AG04450 (cell line): ENCODE data around the gene FBXL17. TPM values are rescaled to one million over a fixed set of nuclear protein-coding genes. Genes with fewer than 3 reads are reported as not detected.

Source experiments
- CTCF ChIA-PET: fragments of 300-600, 350-600 bp; formaldehyde crosslinking; extraction: SDS; loops from one replicate; lab custom pipeline; 2022; ENCODE audit warnings: antibody characterized with exemption, inconsistent platforms; lab: Charles Lee
- POLR2A ChIA-PET: fragments of 350-600 bp; formaldehyde crosslinking; extraction: SDS; loops from one replicate; lab custom pipeline; 2021; ENCODE audit warnings: antibody characterized with exemption, inconsistent platforms; lab: Yijun Ruan, JAX
- DNase-seq: peaks from one replicate; pipeline ENCODE4 v3.0.0-alpha.2; 2011; ENCODE audit warnings: low read depth, low spot score
- H3K27ac ChIP-seq: one replicate; pipeline ENCODE4 v1.5.1; 2012; ENCODE audit warnings: low read depth, low read length, control low read depth
- H3K27me3 ChIP-seq: one replicate; pipeline ENCODE4 v1.6.0; 2012; ENCODE audit warnings: low read length; ENCODE audit not compliant: control insufficient read depth, insufficient read depth
- H3K4me3 ChIP-seq: 2 replicates; pipeline ENCODE4 v1.5.1; 2011; ENCODE audit warnings: mild to moderate bottlenecking, low read depth, low read length, control low read depth
- H3K9me3 ChIP-seq: 2 replicates; pipeline ENCODE4 v1.5.1; 2012; ENCODE audit warnings: low read length; ENCODE audit not compliant: control insufficient read depth, insufficient read depth
- polyA plus RNA-seq: library from polyadenylated mRNA; depleted of rRNA; stranded (reverse); fragments of >200 nt; gene quantifications from 2 replicates; pipeline ENCODE4 v1.2.3, GENCODE V29; 2011
- TF ChIP-seq, protein P1 (sequence below): IDR thresholded peaks from 2 replicates; pipeline ENCODE4 v1.5.1; 2011; ENCODE audit warnings: low read depth, low read length, control low read depth, inconsistent platforms

The FBXL17 gene
- polyA plus RNA-seq, 1 experiment, result 9.4 TPM

DNA sequence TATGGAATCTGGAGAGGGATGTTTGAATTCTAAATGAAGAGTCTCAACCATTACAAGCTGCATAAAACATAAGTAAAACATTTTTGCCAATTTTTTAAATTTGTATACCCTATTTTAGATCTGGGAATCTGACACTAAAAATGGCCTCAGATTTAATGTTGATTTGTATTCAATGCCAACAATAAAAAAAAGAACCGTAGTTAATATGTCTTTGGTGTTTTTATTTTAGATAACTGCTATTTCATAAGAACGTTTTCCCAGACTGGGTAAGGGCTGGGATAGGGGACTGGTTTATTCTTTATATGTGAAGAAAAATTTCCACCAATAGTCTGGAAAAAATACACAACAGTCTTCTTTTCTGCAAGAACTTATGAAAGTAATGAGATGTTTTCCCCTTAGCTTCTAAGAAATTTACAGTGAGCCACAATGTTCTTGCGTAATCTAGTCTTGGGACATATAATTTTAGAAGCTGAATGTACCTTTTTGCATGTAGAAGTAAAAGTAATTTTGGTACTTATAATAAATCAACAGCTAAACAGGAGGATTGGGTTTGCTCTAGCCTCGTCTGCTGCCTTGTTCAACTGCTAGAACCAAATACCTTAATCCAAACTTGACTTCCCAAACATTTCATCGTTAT is 466.6 kb downstream of the FBXL17 start:
- TF ChIP-seq, protein P1, sequence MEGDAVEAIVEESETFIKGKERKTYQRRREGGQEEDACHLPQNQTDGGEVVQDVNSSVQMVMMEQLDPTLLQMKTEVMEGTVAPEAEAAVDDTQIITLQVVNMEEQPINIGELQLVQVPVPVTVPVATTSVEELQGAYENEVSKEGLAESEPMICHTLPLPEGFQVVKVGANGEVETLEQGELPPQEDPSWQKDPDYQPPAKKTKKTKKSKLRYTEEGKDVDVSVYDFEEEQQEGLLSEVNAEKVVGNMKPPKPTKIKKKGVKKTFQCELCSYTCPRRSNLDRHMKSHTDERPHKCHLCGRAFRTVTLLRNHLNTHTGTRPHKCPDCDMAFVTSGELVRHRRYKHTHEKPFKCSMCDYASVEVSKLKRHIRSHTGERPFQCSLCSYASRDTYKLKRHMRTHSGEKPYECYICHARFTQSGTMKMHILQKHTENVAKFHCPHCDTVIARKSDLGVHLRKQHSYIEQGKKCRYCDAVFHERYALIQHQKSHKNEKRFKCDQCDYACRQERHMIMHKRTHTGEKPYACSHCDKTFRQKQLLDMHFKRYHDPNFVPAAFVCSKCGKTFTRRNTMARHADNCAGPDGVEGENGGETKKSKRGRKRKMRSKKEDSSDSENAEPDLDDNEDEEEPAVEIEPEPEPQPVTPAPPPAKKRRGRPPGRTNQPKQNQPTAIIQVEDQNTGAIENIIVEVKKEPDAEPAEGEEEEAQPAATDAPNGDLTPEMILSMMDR, result no peak

GRCh38 chr5:107913494-107913893 is 468.4 kb downstream of the FBXL17 start:
- H3K27me3 ChIP-seq, result no peaks in the 10 kb centered on the region
- H3K27ac ChIP-seq, result no peak overlapping the region
- H3K9me3 ChIP-seq, result no peaks in the 10 kb centered on the region
- no peak overlapping the region for H3K4me3 ChIP-seq
- CTCF ChIA-PET, result interaction anchor here (0.8 kb wide), 1 partner anchor 180 kb away, joined by 4 read pairs; no protein-coding TSS in a partner anchor
- POLR2A ChIA-PET, result no interaction called here
- TF ChIP-seq, protein P1, result no peak
- no peak for DNase-seq

More for the DNA sequence above, 466.6 kb downstream of the FBXL17 start:
- DNase-seq, result no peak
- Histone ChIP-seq H3K27ac (no peak overlapping the region), H3K27me3 (no peaks in the 10 kb centered on the region), H3K4me3 (no peak overlapping the region), H3K9me3 (no peaks in the 10 kb centered on the region)
- CTCF ChIA-PET, result no interaction called here
- POLR2A ChIA-PET, result no interaction called here

DNA sequence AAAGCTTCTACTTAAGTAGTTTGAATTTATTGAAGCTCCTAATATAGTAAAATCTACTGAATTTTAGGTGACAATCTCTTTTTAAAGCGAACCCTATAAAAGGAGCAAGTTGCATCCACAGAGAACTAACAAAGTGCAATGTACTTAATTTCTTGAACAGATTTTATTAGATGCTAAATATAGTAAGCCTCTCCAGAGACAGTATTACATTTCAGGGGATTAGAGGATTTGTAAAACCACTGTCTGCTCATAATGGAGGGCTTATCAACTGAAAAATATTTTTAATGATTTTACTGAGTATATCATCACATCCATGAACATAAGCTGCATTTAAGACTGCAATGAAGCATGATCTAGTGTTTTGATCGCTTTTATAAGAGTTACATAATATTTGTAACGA is 481.2 kb downstream of the FBXL17 start:
- no peaks in the 10 kb centered on the region for H3K9me3 ChIP-seq
- H3K27me3 ChIP-seq, result no peaks in the 10 kb centered on the region
- CTCF ChIA-PET, result no interaction called here
- POLR2A ChIA-PET, result no interaction called here
- DNase-seq, result no peak
- TF ChIP-seq, protein P1, result no peak
- no peak overlapping the region for H3K4me3 ChIP-seq
- H3K27ac ChIP-seq, result no peak overlapping the region

GRCh38 chr5:107894361-107894760 is 487.5 kb downstream of the FBXL17 start:
- CTCF ChIA-PET, result interaction anchor here (1.0 to 1.5 kb wide), 3 partner anchors 24 to 366 kb away, joined by 3 to 4 read pairs (median 3); no protein-coding TSS in a partner anchor

DNA sequence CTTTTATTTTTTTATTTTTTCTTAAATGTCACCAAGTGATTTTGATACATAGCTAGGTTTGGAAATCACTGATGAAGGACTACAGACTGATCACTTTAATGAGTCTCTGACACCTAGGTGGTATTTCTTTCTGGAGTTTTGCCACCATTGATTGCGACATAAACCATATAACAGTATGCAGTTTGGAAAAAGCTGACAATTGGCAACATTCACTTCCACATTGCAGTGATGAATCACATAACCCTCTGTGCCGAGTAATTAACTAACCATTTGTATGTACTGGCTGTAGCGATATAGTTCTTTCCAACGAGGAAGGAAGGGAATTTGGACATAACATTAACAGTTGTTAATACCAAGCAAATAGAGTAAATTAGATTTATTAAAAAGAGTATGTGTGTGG is 488.3 kb downstream of the FBXL17 start:
- no peak for DNase-seq
- Histone ChIP-seq H3K9me3 (no peaks in the 10 kb centered on the region), H3K4me3 (no peak overlapping the region), H3K27me3 (no peaks in the 10 kb centered on the region), H3K27ac (no peak overlapping the region)
- POLR2A ChIA-PET, result no interaction called here
- TF ChIP-seq, protein P1, result no peak
- CTCF ChIA-PET, result interaction anchor here (1.0 to 1.5 kb wide), 3 partner anchors 25 to 366 kb away, joined by 3 to 4 read pairs (median 3); no protein-coding TSS in a partner anchor

More at GRCh38 chr5:107894361-107894760, 487.5 kb downstream of the FBXL17 start:
- Histone ChIP-seq H3K27me3 (no peaks in the 10 kb centered on the region), H3K27ac (no peak overlapping the region), H3K4me3 (no peak overlapping the region), H3K9me3 (no peaks in the 10 kb centered on the region)
- POLR2A ChIA-PET, result no interaction called here
- TF ChIP-seq, protein P1, result no peak
- DNase-seq, result no peak
